AG09309 (cell line): ENCODE results near the gene PADI2.
A peak's percentile ranks its signal among the peaks of the same experiment; 100 is the strongest.

ENCODE experiments used
- DNase-seq: peaks from one replicate; pipeline ENCODE4 v3.0.0-alpha.2; 2010; ENCODE audit warnings: low read depth
- H3K4me3 ChIP-seq: 2 replicates; pipeline ENCODE4 v1.5.1; 2011; ENCODE audit warnings: mild to moderate bottlenecking, low read depth, low read length, moderate library complexity; ENCODE audit not compliant: control insufficient read depth
- TF ChIP-seq, protein P1 (sequence below): IDR thresholded peaks from 2 replicates; pipeline ENCODE4 v1.5.1; 2011; ENCODE audit warnings: mild to moderate bottlenecking, low read depth, low read length, inconsistent platforms; ENCODE audit not compliant: insufficient read depth, control insufficient read depth; ENCODE audit errors: missing control alignments

Gene PADI2

DNA sequence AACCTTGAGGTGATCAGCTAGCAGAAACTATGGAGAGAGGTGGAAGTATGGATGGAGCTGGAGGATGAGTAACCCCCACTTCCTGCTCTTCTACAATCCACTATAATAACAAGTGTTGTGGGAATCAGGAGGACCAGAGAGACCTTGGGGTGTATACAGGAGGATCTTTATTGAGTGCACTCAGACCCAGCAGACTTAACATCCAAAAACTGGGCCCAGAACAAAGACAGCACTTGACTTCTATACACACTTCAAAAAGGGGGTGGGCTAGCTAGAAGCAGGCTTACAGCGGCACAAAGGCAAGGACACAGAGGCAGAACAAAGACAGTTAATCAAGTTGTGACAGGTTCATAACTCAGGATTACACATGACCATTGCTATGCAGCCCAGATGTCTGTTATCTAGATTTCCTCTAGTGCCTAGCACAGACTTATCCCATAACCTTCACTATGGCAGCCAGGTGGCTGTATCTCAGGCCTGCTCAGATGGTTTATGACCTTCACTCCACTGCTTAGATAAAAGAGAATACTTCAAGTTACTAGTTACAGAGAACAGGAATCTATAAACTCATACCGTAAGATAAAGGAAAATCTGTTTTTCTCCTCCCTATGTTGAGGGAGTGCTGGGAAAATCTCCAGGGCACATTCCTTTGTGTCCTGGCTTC, 36.1 kb upstream of the PADI2 start:
- H3K4me3 ChIP-seq, result no peak overlapping the region
- DNase-seq, result peak; percentile 32
- TF ChIP-seq, protein P1, sequence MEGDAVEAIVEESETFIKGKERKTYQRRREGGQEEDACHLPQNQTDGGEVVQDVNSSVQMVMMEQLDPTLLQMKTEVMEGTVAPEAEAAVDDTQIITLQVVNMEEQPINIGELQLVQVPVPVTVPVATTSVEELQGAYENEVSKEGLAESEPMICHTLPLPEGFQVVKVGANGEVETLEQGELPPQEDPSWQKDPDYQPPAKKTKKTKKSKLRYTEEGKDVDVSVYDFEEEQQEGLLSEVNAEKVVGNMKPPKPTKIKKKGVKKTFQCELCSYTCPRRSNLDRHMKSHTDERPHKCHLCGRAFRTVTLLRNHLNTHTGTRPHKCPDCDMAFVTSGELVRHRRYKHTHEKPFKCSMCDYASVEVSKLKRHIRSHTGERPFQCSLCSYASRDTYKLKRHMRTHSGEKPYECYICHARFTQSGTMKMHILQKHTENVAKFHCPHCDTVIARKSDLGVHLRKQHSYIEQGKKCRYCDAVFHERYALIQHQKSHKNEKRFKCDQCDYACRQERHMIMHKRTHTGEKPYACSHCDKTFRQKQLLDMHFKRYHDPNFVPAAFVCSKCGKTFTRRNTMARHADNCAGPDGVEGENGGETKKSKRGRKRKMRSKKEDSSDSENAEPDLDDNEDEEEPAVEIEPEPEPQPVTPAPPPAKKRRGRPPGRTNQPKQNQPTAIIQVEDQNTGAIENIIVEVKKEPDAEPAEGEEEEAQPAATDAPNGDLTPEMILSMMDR, result no peak

DNA sequence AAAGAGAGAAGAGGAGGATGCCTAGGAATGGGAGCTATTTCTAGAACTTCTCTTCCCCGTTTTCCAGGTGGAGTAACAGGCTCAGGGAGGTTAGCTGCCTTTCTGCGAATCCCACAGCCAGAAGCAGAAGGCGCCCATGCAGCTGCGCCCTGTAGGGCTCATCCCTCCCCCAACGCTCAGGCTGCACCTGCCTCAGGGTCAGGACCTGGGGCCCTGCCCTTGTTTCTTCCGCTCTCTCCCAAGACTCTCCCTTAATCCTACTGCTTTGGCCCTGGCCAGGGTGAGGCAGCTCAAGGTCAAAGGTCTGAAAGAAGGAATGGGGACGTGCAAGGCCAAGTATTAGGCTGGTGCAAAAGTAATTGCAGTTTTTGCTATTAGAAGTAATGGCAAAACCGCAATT, 30.5 kb upstream of the PADI2 start:
- no peak for DNase-seq
- TF ChIP-seq, protein P1, result no peak
- no peak overlapping the region for H3K4me3 ChIP-seq

DNA sequence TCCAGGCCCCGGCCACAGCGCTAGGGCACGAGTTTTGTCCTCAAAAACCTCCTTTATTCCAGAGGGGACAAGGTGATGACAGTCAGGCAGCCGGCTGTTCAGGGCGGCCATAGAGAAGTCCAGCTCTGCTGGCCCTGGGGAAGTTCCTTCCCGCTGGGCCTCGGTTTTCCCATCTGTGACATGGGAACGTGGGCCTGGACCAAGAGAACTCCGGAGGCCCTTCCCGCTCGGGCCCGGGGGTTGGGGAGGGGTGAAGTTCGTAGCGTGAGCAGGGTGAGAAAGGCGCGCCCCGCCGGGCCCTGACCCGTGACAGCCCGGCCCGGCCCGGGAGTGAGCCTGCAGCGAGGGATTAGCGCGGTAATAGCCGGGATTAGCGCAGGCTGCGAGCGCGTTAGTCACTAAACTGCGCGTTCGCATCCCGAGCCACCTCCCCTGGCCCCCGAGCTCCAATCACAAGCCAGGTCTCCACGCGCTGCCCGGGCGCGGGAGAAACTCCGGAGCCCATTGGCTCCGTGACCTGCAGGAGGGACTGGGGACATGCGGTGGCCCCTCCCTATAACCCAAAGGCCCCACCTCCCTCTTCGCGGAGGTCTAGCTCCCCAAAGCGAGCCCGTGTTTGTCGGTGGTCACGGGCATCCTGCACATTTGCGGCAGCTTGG, 29.8 kb upstream of the PADI2 start:
- TF ChIP-seq, protein P1, result no peak
- H3K4me3 ChIP-seq, result no peak overlapping the region
- DNase-seq, result no peak

DNA sequence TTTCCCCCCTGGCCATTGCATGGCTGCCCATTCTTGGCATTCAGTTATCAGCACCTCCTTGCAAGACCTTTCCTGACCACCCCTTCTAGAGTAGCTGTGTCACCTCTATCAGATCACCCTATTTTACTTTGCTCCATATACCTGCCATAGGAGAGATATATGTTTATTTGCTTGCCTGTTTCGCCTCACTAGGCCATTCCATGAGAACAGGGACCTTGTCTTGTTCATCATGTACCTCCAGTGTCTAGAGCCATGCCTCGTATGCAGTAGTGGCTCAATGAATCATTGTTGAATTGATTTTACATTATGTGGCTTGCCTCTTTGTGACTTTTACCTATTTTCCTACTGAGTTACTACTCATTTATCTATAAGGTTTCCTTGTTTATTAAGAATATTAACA, 26.4 kb upstream of the PADI2 start:
- no peak for DNase-seq
- no peak overlapping the region for H3K4me3 ChIP-seq
- TF ChIP-seq, protein P1, result no peak

DNA sequence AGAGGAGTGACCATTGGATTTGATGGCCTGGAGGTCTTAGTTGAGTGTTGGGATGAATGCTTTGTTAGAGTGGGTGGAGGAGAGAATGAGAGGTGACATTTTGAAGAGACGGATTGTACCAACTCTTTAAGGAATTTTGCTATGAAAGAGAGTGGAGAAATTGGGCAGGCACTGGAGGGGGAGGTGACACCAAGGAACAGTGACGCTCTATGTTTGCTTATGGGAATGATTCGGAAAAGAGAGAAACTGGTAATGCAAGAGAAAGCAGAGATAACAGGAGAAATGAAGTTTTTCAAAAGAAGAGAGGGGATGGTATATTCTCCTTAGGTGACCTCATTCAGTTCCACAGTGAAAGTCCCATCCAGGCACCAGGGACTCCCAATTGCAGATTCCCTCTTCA, 24.5 kb upstream of the PADI2 start:
- no peak for DNase-seq
- TF ChIP-seq, protein P1, result no peak
- no peak overlapping the region for H3K4me3 ChIP-seq

DNA sequence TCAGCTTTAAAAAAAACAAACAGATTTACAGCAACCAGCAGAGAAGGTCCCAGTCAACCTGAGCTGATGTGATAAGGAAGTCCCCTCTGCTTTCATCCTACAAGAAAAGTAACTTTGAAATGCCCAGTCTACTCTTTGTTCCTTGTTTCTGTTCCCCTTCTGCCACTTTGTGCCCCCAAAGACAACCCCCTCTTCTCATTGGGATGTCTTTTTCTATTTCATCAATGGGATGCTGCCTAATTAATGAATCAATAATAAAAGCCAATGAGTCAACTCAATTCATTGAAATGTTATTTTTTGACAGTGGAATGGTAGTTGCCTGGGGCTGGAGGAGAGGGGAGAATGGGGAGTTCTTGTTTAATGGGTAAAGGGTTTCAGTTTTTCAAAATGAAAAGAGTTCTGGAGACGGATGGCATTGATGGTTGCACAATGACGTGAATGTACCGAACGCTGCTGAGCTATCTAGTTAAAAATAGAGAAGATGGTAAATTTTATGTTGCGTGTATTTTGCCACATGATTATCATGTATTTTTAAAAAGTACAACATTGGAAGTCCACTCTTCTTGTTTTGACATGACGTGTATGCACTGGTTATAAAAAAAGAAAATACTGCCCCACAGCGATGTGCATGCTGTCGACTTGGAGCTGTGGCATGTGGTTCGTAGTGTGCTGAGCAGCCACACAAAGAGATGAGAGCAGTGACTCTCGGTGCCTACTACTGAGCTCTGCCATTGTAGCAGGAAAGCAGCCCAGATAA, 22.4 kb upstream of the PADI2 start:
- no peak overlapping the region for H3K4me3 ChIP-seq
- TF ChIP-seq, protein P1, result no peak
- no peak for DNase-seq
